GM18861 (cell line): ENCODE data around the gene FAM222A.

Source experiments
- ATAC-seq: cut with Tn5 transposase; IDR thresholded peaks from one replicate; pipeline ENCODE4 v1.9.1; 2021; ENCODE audit not compliant: unreplicated experiment

Gene FAM222A

GRCh38 chr12:109736552-109737108 lies 23.0 kb downstream of the FAM222A start:
- no peak for ATAC-seq

GRCh38 chr12:109737126-109737525 lies 23.5 kb downstream of the FAM222A start:
- no peak for ATAC-seq

DNA sequence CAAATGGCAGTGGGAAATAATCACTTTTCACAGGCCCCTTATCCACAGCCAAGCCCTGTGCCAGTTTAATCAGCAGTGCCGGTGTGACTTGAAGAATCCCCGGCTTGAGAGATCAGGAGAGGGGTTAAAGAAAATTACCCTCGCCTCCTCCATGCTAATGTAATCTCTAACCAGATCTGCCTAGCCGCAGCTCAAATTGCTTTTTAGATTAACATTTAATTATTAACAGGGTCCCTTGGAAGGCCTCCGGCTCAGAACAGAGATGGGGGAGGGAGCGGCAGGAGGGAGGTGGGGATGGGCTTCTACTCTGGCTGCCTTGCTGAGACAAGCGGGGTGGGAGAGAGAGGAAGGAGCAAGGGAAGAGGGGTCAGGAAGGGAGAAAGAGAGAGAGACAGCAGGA lies 24.0 kb downstream of the FAM222A start:
- ATAC-seq = no peak

- ATAC-seq = no peak
Observed at GRCh38 chr12:109738209-109738608, 24.6 kb downstream of the FAM222A start.

GRCh38 chr12:109738878-109739665 lies 25.4 kb downstream of the FAM222A start:
- no peak for ATAC-seq

- ATAC-seq = no peak
Observed at GRCh38 chr12:109739747-109740693, 26.4 kb downstream of the FAM222A start.

GRCh38 chr12:109740694-109741245 lies 27.1 kb downstream of the FAM222A start:
- no peak for ATAC-seq

DNA sequence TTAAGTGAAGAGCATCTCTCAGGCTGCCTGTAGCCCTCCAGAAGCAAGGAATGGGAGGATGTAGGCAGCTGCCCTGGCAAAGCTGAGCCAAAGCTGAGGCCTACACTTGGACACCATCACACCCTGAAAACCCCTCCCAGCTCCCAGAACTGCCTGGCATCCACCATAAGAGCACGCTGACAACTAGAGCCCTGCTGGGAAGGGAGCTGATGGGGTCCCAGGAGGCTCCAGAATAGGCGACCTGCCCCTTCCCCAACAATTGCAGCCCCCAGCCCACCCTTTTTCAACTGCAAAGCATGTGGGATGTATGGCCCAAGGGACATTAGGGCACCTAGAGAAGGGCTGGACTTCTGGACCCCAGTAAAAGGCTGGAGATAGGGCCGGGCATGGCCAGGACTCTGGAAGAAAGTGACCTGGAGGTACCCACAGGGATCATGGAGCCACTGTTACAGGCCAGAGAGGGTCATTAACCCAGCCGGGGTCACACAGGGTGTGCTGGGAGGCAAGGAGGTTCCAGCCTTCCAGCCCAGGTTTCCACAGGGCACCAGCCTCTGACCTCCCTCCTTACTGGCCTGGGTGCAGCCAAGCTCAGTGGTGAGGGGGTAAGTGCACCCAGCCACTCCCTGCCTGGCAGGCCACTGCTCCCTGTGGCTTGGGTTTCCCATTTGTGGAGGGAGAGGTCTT lies 27.8 kb downstream of the FAM222A start:
- no peak for ATAC-seq

DNA sequence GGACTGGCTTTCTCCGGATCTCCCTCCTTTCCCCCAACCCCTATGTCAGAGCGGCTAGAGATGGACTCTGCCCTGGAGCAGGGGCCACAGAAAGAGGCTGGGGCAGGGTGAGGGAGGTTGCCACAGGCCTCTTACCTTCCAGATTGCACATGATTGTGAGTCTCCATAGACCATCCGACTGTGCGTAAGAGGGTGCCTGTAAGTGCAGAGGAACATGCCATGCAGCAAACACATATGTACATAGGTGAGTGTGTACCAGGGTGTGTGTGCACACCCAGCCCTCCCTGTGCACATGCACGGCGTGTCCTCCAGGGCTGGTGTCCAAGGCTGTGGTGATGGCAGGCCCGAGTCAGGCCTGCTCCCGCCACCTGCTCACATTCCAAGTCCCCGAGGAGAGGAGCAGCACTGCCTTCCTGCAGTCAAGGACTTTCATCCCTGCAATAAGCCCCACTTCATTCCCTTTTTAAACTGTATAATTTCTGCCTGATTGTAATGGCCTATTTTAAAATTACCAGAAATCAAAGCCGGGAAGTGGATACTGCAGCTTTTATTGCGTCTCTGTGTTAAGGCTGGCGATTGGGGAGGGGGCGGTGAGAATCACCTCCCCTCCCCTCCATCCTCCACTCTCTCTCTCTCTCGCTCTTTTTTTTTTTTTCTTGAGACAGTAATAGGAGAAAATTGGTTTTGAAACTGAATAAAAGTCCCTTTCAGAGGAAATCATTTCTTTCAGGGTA lies 28.5 kb downstream of the FAM222A start:
- ATAC-seq = no peak

DNA sequence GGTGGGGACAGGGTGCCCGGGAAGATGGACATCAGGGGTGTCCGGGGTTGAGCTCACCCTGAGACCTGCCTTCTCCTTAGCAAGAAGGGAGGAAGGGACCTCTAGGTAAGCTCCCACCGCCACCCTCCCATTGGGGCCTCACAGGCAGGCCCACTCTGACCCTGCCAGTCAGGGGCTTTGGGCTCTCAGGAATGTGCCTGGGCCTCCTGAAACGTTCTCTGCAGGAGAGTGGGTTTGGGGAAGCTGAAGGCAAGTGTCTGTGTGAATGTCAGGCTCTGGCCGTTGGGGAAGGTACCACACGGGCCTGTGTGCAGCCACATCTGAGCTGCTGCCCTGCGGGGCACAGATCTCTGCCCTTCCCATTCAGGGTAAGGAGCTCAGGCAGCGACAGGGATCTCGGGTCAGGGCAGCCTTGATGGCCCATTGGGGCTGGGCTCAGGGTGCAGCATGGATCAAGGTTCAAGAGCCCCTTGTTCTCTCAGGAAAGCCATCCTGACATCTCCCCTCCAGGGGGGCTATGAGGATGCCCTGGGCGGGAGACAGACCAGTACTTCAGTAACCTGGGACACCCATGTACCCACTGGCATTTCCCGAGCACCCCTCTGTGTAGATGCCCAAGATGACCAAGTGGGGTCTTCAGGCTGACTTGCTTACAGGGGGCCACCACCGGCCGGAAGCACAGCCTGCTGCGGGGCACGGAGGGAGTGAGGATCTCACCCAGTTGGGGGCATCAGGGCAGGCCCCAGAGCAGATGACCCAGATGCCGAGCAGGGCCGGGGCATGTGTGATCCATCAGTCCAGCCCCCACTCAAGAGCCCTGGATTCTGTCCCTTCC lies 29.7 kb downstream of the FAM222A start:
- ATAC-seq = no peak

- no peak for ATAC-seq
Observed at GRCh38 chr12:109744026-109744425, 30.4 kb downstream of the FAM222A start.

- ATAC-seq = no peak
Observed at GRCh38 chr12:109744986-109745942, 31.6 kb downstream of the FAM222A start.

GRCh38 chr12:109752117-109753053 lies 38.8 kb downstream of the FAM222A start:
- no peak for ATAC-seq

DNA sequence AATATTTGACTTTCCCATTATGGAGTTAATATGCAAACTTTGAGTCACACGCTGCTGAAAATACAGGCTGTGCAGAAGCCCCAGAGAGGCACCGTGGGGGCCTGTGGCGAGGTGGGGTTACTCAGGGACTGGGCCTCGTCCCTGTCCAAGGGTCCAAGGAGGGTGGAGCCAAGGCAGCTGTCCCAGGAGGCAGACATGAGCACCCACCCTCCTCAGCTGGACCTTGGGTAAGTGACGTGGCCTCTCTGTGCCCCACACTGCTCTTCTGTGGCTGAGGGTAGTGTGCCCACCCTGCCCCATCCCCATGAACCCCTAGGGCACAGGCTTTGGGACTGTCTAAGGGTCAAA lies 39.4 kb downstream of the FAM222A start:
- no peak for ATAC-seq

DNA sequence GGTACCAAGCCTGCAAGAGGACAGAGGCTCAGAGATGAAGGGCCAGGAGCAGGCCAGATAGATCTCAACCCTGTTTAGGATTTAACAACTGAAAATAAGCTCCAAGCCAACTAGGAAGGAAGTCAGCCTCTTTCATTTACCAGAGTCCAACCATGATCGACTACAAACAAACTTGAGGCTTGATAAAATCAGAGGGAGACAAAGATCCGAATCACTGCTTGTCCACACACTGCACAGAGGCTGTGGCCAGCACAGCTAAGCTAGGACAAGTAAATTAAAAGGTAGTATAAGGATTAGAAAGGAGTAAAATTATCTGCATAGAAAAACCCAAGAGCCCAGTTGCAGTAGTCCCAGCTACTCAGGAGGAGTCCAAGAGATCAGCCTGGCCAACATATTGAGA lies 40.3 kb downstream of the FAM222A start:
- no peak for ATAC-seq

DNA sequence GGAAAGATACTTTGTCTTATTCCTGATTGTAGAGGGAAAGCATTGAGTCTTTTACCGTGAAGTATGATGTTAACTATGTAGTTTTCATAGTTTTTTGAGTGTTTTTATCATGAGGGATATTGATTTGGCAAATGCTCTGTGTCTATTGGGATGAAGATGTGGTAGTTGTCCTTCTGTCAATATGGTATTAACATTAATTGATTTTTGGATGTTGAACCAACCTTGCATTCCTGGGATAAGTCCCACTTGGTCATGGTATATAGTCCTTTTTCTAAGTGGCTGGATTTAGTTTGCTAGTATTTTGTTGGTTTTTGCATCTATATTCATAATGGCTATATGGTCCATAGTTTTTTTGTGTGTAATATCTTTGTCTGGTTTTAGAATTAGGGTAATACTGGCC lies 42.8 kb downstream of the FAM222A start:
- ATAC-seq = no peak

GRCh38 chr12:109757671-109758265 lies 44.1 kb downstream of the FAM222A start:
- no peak for ATAC-seq
